Measurements from ENCODE around the gene OGDH. TPM values are rescaled to one million over a fixed set of nuclear protein-coding genes. Genes with fewer than 3 reads are reported as not detected.

OGDH gene
- total RNA-seq, 1 donor from 2014 or later, result 45.0 TPM

DNA sequence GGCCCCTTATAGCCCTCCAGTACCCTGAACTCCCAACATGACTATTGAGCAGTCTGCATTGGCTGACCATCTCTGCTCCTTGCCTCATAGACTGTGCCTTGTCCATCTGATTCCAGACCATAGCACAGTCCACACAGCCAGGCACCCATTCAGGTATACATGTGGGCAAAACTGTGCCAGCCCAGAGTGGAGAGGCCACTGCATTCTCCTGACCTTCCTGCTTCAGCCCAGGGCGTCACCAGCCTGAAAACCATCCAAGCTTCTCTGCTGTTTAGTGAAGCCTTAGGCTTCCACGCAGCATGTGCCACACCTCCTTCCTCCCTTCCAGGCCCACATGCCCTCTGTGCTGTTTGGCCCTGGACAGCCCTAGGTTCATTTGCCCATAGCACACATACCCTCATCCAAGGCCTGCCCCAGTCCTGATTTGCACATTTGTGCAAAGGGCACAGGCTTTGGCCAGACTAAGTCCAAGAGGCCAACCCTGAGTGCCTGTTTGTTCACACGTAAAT is 43.2 kb upstream of the OGDH start:
- DNase-seq (ENCODE audit: low read depth) (no peak), FAIRE-seq (no peak)
- TF ChIP-seq, protein P1, sequence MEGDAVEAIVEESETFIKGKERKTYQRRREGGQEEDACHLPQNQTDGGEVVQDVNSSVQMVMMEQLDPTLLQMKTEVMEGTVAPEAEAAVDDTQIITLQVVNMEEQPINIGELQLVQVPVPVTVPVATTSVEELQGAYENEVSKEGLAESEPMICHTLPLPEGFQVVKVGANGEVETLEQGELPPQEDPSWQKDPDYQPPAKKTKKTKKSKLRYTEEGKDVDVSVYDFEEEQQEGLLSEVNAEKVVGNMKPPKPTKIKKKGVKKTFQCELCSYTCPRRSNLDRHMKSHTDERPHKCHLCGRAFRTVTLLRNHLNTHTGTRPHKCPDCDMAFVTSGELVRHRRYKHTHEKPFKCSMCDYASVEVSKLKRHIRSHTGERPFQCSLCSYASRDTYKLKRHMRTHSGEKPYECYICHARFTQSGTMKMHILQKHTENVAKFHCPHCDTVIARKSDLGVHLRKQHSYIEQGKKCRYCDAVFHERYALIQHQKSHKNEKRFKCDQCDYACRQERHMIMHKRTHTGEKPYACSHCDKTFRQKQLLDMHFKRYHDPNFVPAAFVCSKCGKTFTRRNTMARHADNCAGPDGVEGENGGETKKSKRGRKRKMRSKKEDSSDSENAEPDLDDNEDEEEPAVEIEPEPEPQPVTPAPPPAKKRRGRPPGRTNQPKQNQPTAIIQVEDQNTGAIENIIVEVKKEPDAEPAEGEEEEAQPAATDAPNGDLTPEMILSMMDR (IDR thresholded peaks at IDR 0.05; ENCODE audit: insufficient read depth, low read length, severe bottlenecking), result no peak
- peaks cover 19% of the 10 kb centered on the region for H3K36me3 ChIP-seq (ENCODE audit: control insufficient read depth, insufficient read depth, low read length)
- no peak overlapping the region for H3K4me3 ChIP-seq (ENCODE audit: low read depth, low read length)
- no peaks in the 10 kb centered on the region for H3K27me3 ChIP-seq (ENCODE audit: control insufficient read depth, insufficient read depth, low read length)

DNA sequence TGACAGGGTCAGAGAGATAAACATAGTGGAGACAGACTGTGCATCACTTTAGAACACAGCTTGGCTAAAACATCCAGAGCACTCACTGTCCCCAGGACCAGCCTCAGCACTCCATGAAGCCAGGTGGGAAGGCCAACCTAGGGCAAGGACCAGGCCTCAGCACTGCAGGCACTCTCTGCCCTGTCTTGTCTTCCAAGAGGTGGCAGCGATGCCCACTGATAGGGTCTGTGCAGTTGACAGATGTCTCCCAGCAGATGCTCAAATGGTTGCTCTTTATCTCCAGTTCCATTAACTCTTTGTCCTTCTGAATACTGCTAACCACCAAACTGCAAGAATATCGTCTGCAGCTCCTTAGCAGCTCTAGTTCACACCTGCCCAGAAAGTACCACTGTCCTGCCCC is 41.8 kb upstream of the OGDH start:
- peaks cover 32% of the 10 kb centered on the region for H3K36me3 ChIP-seq (ENCODE audit: control insufficient read depth, insufficient read depth, low read length)

DNA sequence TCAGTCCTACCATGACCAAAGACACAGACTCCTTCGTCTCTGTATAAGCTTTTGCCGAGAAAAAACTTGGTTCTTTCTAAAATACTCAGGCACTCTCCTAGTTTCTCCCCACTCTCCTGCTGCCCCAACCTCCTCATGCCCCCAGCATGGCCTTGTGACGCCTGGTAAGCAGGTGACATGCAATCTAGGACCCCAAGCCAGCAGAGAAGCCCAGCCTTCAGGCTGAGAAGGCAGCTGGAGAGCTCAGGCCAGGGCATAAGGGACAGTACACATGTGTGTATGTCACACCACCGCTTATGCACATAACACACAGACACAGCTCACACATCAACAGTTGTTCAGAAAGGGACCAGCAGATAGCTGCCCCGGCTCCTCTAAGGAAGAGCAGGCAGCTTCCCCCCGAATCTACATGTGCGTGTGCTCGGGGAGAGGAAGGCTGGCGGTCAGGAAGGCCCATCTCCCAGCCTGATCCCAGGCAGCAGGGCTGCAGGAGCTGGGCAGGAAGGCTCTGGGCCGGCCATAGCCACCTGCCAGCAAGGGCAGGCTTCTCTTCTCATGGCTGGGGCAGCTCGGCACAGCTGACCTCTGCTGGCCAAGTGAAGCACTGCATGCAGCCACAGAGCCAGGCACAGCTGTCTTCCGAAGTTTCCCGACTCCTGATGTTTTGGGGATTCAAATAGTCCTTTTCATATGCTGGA is 41.2 kb upstream of the OGDH start:
- no peaks in the 10 kb centered on the region for H3K27me3 ChIP-seq (ENCODE audit: control insufficient read depth, insufficient read depth, low read length)
- FAIRE-seq (no peak), DNase-seq (ENCODE audit: low read depth) (peak; percentile 38)
- TF ChIP-seq, protein P1 (IDR thresholded peaks at IDR 0.05; ENCODE audit: insufficient read depth, low read length, severe bottlenecking), result peak; percentile 96
- H3K4me3 ChIP-seq (ENCODE audit: low read depth, low read length), result no peak overlapping the region
- H3K36me3 ChIP-seq (ENCODE audit: control insufficient read depth, insufficient read depth, low read length), result peaks cover 38% of the 10 kb centered on the region

More for the DNA sequence above, 41.8 kb upstream of the OGDH start:
- DNase-seq (ENCODE audit: low read depth), result no peak
- TF ChIP-seq, protein P1 (IDR thresholded peaks at IDR 0.05; ENCODE audit: insufficient read depth, low read length, severe bottlenecking), result no peak
- H3K4me3 ChIP-seq (ENCODE audit: low read depth, low read length), result no peak overlapping the region
- no peaks in the 10 kb centered on the region for H3K27me3 ChIP-seq (ENCODE audit: control insufficient read depth, insufficient read depth, low read length)
- FAIRE-seq, result no peak

DNA sequence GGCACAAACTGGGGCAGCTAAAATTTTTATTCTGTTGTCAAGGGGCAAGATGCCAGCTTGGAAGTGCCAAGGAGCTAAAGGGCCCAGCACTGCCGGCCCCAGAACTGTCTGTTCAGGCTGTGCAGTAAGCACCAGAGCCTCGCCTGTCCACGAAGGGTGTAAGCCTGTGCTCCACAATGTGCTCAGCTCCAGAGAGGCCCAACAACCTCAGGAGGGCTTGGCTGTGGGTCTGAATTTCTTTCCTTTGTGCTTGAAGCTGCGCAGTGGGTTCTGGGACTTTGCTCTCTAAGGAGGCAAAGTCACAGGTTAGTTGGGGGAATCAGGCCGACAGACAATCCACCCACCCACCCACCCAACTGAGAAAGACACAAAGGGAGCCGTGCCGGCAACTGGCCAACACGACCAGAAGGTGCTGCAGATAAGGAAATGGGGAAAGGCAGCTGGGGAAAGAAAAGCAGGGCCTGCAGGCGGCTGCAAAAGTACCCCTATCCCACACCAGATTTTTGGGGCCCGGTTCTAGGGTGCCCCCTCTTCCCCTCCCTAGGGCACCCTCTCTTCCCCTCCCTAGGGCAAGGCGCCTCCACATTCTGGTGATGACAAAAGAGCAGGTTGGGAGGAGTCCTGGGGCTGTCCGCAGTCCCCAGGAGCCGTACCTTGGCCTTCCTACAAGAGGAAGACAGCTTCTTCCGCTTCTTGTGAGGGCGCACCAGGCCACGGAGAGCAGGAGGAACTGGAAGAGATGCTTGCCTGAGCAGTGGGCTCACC is 40.5 kb upstream of the OGDH start:
- TF ChIP-seq, protein P1 (IDR thresholded peaks at IDR 0.05; ENCODE audit: insufficient read depth, low read length, severe bottlenecking), result no peak
- Histone ChIP-seq H3K27me3 (ENCODE audit: control insufficient read depth, insufficient read depth, low read length) (no peaks in the 10 kb centered on the region), H3K36me3 (ENCODE audit: control insufficient read depth, insufficient read depth, low read length) (peaks cover 44% of the 10 kb centered on the region), H3K4me3 (ENCODE audit: low read depth, low read length) (no peak overlapping the region)
- FAIRE-seq (no peak), DNase-seq (ENCODE audit: low read depth) (no peak)

DNA sequence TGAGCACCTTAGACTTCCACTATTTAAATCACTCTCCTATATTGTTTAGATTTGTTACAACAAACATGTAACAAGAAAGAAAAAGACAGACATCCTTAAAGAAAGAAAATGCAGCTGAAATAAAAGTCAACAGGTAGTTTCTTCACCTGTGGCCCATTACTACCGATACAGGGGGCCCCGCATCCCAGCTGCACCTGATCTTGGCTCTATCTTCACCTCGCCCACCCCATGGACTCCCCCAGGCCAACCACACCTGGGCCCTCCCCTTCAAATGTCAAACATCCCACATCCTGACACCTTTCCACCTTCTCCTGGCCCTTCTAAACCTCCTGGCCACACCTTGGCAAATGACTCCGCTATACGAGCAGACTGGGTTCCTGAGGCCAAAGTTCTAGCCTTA is 39.7 kb upstream of the OGDH start:
- no peak for DNase-seq (ENCODE audit: low read depth)
- H3K36me3 ChIP-seq (ENCODE audit: control insufficient read depth, insufficient read depth, low read length), result peaks cover 48% of the 10 kb centered on the region
- TF ChIP-seq, protein P1 (IDR thresholded peaks at IDR 0.05; ENCODE audit: insufficient read depth, low read length, severe bottlenecking), result no peak
- H3K27me3 ChIP-seq (ENCODE audit: control insufficient read depth, insufficient read depth, low read length), result no peaks in the 10 kb centered on the region
- no peak overlapping the region for H3K4me3 ChIP-seq (ENCODE audit: low read depth, low read length)
- FAIRE-seq, result no peak

Measured in bronchial epithelial cell (primary cell).